ENCODE measurements around the gene FAM222B.
"Not testable (repeated sequence)": the region's sequence is repeated elsewhere in the genome, so short reads cannot be mapped to it uniquely, and the experiment has no call there.

Gene FAM222B

DNA sequence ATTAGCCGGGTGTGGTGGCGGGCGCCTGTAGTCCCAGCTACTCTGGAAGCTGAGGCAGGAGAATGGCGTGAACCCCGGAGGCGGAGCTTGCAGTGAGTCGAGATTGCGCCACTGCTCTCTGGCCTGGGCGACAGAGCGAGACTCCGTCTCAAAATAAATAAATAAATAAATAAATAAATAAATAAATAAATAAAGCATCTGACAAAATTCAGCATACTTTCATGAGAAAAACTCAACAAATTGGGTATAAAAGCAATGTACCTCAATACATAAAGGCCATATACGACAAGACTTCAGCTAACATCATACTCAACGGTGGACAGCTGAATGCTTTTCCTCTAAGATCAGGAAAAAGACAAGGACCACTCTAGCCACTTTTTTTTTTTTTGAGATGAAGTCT, 63.0 kb downstream of the FAM222B start:
- not testable (repeated sequence) for DNase-seq (ENCODE audit: low read depth in 2 of 3, low spot score in 1 of 3)

- no peak for DNase-seq (ENCODE audit: low read depth in 2 of 3, low spot score in 1 of 3)
These were observed 65.4 kb downstream of the FAM222B start for GRCh38 chr17:28777178-28777577.

DNA sequence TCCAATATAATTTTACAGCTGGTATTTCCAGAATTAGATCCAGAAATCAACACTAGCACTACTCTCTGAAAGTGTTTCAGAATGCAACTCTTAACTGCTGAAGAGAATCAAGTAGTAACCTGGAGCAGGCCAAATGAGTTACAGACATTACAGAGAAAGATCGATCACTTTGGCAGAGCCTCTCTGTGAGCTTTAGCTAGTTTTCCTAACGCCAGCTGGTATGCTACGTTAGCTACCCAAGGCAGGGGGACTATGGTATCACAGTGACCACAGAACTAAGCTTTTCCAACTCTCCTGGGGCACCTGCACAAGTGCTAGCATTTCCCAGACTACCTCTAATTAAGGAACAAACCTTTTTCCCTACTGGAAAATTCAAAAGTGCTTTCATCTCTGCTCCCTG, 68.4 kb downstream of the FAM222B start:
- no peak for DNase-seq (ENCODE audit: low read depth in 2 of 3, low spot score in 1 of 3)

- no peak for DNase-seq (ENCODE audit: low read depth in 2 of 3, low spot score in 1 of 3)
These were observed 68.9 kb downstream of the FAM222B start for GRCh38 chr17:28773736-28774135.

- no peak for DNase-seq (ENCODE audit: low read depth in 2 of 3, low spot score in 1 of 3)
These were observed 77.6 kb downstream of the FAM222B start for GRCh38 chr17:28765038-28765437.

DNA sequence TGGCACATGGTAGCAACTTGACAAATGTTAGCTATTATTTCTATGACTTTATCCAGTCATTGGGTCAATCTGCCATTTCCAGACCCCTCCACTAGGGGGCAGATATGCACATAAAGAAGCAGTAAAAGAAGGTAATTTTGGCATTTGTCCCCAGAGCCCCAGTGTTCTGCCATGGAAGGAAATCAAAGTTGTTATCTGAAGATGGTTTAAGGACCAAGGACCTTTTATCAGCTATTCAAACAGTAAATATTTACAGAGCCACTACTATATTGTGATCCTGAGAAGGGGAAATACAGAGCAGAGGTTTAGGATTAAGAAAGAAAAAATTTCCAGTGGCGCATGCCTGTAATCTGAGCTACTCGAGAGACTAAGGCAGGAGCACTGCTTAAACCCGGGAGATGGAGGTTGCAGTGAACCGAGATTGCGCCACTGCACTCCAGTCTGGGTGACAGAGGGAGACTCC, 78.8 kb downstream of the FAM222B start:
- DNase-seq (ENCODE audit: low read depth in 2 of 3, low spot score in 1 of 3) = peak; percentile 61 to 83 (median 66)

- no peak for DNase-seq (ENCODE audit: low read depth in 2 of 3, low spot score in 1 of 3)
These were observed 79.3 kb downstream of the FAM222B start for GRCh38 chr17:28763137-28763799.

GRCh38 chr17:28760601-28761562, 81.7 kb downstream of the FAM222B start:
- no peak for DNase-seq (ENCODE audit: low read depth in 2 of 3, low spot score in 1 of 3)

DNA sequence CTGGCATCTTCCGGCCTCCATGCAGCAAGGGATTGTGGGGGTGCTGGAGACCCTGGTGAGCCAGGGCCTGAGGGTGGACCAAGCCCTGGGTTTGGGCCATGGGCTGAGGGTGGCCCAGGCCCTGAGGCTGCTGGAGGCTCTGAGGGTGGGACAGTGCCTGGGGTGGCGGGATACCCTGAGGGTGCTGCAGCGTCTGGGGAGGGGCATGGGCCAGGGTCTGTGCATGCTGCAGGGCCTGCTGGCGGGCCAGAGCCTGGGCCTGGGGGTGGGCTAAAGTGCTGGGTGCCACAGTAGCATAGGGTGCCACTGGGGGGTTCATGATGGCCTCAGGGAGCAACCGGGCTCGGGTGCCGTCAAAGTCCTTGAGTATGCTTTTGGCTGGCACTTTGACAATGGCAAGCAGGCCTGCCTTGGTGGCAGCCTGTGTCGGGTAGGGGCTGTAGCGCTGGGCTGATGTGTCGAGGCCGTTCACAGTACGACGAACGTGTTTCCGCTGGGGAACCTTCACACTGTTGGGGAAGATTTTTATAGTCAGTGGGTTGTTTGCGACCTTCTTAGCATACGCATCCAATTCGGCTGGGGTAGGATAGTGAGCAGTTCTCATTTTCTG, 83.2 kb downstream of the FAM222B start:
- DNase-seq (ENCODE audit: low read depth in 2 of 3, low spot score in 1 of 3) = no peak

DNA sequence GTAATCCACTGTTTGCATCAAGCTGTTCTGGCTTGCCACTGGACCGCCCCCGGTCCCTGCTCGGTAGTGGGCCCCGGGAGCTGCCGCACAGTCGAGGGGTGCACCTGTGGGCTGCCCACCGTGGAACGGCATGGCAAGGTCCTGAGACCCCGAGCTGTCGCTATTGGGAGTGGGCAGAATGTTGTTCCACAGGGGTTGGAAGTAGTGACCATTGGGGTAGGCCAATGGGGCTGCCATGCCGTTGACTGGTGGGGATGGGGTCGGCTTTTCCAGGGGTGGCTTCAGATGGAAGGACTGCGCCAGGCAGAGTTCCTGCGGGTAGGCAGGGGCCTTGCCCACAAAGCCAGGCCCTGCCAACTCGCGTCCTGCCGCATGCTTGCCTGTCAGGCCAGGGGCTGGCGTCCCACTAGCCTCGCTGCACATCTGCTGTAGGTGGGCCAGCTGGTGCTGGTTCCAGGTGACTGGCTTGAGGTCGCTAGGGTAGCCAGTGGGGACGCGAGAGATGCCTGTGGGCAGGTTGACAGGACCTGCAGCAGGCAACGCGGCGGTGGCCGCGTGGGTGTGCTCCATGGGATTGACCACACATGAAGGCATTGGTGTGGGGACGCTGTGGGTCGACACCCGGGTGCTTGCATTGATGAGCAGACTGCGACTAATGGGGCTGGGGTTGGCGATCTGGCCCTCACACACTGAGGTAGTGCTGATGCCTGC, 84.0 kb downstream of the FAM222B start:
- no peak for DNase-seq (ENCODE audit: low read depth in 2 of 3, low spot score in 1 of 3)

GRCh38 chr17:28756049-28756804, 86.4 kb downstream of the FAM222B start:
- no peak for DNase-seq (ENCODE audit: low read depth in 2 of 3, low spot score in 1 of 3)

GRCh38 chr17:28755486-28755885, 87.1 kb downstream of the FAM222B start:
- no peak for DNase-seq (ENCODE audit: low read depth in 2 of 3, low spot score in 1 of 3)

- DNase-seq (ENCODE audit: low read depth in 2 of 3, low spot score in 1 of 3) = no peak
These were observed 90.8 kb downstream of the FAM222B start for GRCh38 chr17:28751600-28752366.

DNA sequence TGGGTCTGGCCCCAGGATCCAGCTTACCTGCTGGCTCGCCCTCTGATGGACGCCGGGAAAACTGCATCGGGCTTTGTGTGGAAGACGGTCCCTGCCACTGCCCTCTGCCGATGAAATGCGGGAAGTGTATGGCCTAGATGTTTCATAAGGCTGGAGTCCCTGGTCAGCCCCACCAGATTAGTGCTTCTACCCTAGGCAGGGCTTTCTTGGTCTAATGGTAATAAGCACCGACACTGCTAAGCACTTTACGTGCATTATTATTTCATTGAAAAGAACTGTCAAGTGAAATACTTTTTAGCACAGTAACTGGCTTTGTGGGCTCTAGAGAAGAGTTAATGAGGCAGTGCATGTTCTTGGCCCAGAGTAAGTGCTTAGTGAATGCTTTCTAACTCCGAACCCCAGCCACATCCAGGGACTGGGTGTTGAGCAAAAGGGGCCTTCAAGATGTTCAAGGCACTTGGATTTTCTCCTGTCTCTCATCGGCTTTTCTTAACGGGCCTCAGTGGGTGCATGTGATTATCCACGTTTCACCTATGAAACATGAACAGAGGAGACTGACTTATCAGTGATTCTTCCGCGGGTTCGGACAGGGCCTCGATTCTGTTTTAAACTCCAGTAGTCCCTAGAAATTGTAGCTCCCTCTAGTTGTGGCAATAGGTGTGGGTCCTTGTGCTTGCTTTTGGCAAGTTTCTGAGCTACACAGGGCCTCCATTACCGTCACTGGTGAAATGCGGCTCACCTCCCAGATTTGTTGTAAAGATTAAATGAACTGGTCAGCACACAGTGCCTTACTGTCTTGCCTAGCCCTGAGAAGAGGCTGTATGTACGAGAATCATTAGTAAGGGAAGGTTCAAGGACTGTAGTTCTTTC, 92.2 kb downstream of the FAM222B start:
- DNase-seq (ENCODE audit: low read depth in 2 of 3, low spot score in 1 of 3) = peak; percentile 82 to 95 (median 89)

- no peak for DNase-seq (ENCODE audit: low read depth in 2 of 3, low spot score in 1 of 3)
These were observed 92.9 kb downstream of the FAM222B start for GRCh38 chr17:28749516-28750177.

DNA sequence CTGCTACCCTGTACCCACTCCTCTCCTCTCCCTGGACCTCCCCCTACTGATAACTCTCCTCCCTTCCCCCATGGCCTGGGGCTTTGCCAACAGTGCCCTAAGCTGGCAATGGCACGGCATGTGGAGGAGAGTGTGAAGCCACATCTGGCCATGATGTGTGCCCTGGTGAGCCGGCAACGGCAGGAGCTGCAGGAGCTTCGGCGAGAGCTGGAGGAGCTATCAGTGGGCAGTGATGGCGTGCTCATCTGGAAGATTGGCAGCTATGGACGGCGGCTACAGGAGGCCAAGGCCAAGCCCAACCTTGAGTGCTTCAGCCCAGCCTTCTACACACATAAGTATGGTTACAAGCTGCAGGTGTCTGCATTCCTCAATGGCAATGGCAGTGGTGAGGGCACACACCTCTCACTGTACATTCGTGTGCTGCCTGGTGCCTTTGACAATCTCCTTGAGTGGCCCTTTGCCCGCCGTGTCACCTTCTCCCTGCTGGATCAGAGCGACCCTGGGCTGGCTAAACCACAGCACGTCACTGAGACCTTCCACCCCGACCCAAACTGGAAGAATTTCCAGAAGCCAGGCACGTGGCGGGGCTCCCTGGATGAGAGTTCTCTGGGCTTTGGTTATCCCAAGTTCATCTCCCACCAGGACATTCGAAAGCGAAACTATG, 93.6 kb downstream of the FAM222B start:
- DNase-seq (ENCODE audit: low read depth in 2 of 3, low spot score in 1 of 3) = no peak

Data from stimulated activated CD4-positive, alpha-beta T cell treated with anti-CD3 and anti-CD28 coated beads, Interleukin-12 subunit alpha, Interleukin-12 subunit beta, amount 100 ng/mL, for 48 hours (primary cell).